ENCODE measurements around the gene WNT3A.
"Not testable (repeated sequence)": the region's sequence is repeated elsewhere in the genome, so short reads cannot be mapped to it uniquely, and the experiment has no call there.

Gene WNT3A, protein sequence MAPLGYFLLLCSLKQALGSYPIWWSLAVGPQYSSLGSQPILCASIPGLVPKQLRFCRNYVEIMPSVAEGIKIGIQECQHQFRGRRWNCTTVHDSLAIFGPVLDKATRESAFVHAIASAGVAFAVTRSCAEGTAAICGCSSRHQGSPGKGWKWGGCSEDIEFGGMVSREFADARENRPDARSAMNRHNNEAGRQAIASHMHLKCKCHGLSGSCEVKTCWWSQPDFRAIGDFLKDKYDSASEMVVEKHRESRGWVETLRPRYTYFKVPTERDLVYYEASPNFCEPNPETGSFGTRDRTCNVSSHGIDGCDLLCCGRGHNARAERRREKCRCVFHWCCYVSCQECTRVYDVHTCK

DNA sequence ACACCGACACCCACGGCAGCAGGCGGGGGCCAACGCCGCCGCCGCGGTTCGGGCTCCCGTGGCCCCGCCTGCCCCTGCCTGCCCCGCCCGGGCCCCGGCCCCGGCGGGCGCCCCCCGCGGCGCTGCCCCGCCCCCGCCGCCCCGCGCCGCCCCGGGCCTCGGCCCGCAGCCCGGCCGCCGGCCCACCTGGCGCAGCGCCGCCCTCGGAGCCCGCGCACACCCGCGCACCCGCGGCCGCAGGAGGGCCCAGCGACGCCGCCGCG lies at the start of gene WNT3A:
Gene WNT3A, plus strand, starts transcription at position 213 of the 263 bp plus-strand sequence. CDS start 131 bp downstream, outside the sequence.
- DNase-seq = no peak

DNA sequence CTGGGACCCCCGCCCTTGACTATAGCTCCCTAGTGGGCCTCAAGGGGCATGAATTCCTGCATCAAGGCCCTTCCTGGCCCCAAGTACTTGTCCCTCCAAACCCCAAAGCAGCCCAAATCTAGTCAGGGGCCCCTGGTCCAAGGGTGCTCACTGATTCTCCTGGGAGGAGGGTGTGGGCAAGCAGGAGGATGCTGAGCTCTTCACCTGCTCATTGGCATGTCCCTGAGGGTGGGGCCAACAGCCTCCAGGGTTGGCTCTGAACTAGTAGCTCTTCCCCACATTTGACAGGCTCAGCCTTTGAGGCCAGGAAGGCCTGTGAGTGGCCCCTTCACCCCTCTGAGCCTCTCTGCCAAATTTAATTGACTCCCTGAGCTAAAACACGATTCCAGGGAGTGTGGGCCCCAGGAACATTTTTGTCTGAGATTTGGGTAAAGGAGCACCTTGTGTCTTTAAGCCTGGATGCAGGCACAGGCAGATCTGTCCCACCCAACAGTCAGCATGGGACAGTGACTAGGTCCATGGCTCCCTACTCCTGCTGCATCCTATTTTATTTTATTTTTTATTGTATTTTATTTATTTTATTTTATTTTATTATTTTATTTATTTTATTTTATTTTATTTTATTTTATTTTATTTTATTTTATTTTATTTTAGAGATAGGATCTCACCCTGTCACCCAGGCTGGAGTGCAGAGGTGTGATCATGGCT lies 48.0 kb upstream of the WNT3A start:
- no peak for DNase-seq

DNA sequence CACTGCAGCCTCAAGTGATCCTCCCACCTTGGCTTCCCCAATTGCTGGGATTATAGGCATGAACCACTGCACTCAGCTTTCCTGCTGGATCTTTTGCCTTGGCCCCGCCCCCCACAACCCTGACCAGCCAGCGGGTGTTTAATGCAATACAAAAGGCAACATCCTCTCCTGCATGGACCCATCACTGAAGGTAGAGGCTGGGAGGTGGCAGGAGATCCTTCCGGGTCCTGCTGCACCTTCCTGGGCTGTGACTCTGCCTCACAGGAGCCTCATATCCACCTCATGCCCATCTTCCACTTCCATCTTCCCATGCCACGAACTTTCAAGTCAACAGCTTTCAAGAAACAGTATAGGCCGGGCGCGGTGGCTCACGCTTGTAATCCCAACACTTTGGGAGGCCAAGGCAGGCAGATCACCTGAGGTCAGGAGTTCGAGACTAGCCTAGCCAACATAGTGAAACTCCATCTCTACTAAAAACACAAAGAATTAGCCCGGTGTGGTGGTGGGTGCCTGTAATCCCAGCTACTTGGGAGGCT lies 47.4 kb upstream of the WNT3A start:
- no peak for DNase-seq

DNA sequence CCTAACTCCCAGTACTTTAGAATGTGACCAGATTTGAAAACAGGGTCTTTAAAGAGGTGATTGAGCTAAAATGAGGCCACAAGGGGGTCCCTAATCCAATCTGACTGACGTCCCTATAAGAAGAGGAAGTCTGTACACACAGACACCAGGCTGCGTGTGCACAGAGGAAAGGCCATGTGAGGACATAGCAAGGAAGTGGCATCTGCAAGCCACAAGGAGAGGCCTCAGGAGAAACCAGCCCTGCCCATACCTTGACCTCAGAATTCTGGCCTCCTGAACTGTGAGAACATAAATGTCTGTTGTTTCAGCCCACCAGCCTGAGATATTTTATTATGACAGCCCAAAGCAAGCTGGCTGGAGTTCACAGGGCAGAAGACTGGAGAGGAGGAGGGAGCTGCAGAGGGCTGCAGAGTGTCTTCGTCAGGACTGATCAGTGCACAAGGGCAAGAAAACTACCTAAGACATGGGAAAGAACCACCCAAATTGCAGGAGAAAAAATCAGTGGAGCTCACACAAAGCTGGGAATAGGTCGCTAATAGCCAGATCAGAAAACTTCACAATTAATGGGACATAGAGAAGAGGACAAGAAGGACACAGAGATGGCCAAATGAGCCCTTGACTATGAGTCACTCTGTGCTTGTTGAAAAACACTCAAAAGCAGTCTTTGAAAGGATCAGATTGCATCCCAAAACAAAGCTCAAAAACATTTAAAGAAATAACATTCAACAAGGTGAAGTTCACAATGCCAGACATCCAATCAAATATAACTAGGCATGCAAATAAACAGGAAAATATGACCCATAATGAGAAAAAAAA lies 44.9 kb upstream of the WNT3A start:
- DNase-seq = no peak

DNA sequence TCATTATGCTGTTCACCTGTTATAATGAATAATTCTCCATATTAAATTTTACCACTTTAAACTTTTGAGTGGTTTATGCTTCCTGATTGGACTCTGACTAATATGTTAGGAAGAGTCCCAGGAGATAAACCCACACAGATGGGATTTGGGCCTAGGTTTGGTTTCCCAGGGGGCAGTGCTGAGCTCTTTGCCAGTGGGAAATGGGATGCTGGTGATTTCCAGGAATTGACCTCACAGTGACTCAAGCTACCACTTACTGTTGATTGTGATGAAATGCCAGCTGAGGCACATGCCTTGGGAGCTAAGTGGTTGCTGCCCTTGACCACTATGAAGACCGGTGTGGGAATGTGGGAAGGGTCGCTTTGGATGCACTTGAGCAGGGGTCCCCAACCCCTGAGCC lies 40.1 kb upstream of the WNT3A start:
- not testable (repeated sequence) for DNase-seq

DNA sequence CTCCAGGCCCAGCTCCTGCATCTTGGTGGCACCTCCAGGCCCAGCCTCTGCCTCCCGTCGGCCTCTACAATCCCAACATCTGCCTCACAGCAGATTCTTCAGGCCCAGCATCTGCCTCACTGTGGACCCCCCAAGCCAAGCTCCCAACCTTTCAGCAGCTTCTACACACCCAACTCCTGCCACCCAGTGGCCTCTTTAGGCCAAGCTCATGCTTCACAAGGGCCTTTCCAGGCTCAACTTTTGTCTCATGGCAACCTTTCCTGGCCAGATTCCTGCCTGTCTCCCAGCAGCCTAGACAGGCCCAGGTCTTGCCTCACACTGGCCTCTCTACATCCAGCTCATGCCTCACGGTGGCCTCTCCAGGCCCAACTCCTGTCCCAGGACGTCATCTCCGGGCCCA lies 39.0 kb upstream of the WNT3A start:
- DNase-seq = not testable (repeated sequence)

DNA sequence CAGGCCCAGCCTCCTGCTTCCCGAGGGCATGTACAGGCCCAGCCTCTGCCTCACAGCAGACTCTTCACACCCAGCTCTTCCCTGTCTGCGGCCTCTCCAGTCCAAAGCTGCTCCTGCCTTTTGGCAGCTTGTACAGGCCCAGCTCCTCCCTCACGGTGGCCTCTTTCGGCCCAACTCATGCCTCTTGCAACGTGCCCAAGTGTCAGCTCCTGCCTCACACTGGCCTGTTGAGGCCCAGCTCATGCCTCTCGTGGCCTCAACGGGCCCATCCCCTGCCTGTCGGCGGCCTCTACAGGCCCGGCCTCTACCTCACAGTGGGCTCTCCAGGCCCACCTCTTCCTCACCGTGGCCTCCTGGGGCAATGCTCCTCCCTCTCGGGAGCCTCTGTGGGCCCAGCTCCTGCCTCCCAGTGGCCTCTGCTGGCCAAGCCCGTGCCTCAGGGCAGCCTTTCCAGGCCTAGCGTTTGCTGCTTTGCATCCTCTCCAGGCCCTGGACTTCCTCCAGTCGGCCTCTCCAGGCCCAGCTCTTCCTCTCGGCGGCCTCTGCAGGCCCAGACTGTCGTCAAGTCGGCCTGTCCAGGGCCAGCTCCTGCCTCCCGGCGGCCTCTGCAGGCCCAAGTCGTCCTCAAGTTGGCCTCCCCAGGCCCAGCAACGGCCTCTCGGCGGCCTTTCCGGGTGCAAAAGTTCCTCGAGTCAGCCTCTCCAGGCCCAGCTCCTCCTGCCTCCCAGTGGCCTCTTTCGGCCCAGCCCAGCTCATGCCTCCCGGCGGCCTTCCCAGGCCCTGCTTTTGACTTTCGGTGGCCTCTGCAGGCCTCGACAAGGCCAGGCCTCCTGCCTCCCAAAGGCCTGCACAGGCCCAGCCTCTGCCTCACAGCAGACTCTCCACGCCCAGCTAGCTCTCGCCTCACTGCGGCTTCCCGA lies 36.5 kb upstream of the WNT3A start:
- not testable (repeated sequence) for DNase-seq

DNA sequence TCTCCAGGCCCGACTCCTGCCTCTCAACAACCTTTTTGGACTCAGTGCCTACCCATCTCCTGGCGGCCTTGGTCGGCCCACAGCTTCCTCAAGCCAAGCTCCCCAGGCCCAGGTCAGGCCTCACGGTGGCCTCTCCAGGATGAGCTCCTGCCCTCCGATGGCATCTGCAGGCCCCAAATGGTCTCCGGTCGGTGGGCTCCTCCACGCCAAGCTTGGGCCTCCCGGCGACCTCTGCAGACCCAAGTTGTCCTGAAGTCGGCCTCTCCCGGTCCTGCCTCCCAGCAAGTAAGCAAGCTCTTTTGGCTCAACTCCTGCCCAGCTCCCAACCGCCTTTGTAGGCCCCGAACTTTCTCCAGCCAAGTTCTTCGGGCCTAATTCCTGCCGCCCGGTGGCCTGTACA lies 35.6 kb upstream of the WNT3A start:
- not testable (repeated sequence) for DNase-seq

DNA sequence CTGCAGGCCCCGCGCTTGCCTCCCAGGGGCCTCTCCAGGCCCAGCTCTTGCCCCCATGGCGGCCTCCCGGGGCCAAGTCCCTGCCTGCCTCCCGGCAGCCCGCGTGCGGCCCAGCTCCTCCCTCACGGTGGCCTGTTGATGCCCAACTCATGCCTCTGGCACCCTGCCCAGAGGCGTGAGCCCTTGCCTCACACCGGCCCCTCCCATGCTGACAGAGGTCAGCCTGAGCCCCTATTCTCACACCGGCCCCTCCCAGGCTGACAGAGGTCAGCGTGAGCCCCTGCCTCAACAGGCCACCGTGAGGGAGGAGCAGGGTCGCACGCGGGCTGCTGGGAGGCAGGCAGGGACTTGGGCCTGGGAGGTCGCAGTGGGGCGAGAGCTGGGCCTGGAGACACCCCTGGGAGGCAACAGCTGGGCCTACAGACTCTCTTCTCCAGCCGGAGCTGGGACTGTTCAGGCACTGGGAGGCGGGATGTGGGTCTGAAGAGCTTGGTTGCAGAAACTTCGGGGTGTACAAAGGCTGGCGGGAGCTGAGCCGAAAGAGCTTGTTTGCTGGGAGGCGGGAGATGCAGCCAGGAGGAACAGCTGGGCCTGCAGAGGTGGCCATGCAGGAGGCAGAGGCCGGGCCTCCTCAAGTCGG lies 35.0 kb upstream of the WNT3A start:
- not testable (repeated sequence) for DNase-seq

DNA sequence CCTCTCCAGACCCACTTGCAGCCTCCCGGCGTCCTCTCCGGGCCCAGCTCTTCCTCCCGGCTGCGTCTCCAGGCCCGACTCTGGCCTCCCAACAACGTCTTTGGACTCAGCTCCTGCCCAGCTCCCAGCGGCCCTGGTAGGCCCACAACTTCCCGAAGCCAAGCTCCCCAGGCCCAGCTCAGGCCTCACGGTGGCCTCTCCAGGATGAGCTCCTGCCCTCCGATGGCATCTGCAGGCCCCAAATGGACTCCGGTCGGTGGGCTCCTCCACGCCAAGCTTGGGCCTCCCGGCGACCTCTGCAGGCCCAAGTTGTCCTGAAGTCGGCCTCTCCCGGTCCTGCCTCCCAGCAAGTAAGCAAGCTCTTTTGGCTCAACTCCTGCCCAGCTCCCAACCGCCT lies 34.5 kb upstream of the WNT3A start:
- not testable (repeated sequence) for DNase-seq

DNA sequence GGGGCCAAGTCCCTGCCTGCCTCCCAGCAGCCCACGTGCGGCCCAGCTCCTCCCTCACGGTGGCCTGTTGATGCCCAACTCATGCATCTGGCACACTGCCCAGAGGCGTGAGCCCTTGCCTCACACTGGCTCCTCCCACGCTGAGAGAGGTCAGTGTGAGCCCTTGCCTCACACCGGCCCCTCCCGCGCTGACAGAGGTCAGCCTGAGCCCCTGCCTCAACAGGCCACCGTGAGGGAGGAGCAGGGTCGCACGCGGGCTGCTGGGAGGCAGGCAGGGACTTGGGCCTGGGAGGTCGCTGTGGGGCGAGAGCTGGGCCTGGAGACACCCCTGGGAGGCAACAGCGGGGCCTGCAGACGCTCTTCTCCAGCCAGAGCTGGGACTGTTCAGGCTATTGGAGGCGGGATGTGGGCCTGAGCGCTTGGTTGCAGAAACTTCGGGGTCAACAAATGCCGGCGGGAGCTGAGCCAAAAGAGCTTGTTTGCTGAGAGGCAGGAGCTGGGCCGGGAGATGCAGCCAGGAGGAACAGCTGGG lies 33.9 kb upstream of the WNT3A start:
- DNase-seq = not testable (repeated sequence)

DNA sequence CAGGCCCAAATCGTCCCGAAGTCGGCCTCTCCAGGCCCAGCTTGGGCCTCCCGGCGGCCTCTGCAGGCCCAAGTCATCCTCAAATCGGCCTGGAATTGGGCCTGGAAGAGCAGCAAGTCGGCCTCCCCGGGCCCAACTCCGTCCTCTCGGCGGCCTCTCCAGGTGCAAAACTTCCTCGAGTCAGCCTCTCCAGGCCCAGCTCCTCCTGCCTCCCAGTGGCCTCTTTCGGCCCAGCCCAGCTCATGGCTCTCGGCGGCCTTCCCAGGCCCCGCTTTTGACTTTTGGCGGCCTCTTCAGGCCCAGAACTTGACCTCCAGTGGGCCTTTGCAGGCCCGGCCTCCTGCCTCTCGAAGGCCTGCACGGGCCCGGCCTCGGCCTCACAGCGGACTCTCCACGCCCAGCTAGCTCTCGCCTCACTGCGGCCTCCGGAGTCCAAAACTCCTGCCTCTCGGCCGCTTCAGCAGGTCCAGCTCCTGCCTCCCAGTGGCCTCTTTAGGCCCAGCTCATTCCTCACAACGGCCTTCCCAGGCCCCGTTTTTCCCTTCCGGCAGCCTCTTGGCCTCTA lies 33.0 kb upstream of the WNT3A start:
- DNase-seq = not testable (repeated sequence)

DNA sequence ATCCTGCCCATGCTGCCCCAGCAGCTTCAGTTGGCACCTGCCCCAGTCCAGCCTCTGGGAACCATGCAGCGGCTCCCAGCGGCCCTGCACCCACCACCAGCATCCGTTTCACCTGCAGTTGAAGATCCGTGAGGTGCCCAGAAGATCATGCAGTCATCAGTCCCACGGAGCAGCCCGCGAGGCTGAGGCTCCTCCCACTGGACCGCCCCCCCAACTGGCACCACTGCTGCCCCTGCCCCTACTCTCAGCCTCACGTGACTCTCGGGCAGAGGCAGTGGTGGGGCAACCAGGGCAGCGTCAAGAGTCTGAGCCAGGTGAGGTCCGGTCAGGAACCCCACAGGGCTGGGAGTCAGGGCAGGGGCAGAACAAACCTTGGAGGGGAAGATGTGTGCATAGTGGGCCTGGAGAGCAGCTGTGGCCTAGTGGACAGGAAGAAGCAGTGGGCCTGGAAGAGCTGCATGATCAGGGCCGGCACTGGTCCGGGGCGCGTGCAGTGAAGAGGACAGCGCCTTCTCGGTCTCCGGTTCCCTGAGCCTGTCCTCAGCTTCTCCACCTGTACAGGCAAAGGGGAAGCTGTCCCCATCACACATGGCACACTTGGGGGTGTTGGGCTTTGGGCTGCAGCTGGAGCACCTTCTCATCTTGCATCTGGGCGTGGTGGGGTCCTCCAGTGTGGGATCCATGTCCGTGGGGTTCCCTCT lies 31.1 kb upstream of the WNT3A start:
- not testable (repeated sequence) for DNase-seq

DNA sequence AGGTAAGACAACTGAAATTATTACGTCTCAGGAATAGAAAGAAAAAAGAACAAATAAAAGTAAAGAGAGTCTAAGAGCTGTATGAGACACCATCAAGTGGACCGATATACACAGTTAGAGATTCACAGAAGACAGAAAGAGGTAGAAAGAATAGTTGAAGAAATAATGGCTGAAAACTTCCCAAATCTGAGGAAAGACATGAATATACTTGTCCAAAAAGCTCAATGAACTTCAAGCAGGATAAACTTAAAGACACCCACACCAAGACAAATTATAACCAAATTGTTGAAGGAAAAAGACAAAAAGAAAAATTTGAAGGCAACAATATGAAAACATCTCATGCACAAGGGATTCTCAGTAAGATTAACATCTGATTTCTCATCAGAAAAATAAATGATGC lies 19.6 kb upstream of the WNT3A start:
- no peak for DNase-seq

DNA sequence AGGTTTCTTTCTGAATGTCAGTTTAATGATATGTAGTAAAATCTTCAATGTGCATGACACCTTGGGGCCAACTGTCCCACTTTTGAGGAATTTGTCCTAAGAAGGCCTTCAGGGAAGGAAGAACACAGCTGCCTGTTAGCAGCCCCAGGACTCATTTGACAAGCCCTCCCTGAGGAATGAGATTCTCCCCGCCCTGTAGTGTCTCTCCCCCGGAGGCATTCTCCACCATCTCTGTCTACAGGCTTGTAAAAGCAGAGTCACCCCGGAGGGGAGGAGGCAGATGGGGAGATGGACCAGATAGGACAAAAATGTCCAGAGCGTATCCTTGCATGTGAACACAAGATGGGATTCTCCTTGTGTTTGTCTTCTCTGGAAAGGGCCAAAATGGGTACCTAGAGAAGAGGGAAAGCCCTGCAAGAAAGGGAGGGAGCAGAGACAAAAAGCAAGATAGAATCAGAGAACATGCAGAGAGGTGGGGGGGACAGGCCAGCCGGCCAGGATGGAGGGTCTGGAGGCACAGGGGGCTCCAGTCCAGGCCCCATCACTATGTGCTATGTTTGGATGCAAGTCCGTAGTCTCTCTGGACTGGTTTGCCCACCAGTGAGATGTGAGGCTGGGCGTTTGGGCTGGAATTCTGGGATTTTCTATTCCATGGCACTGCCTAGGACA lies 12.0 kb upstream of the WNT3A start:
- no peak for DNase-seq

DNA sequence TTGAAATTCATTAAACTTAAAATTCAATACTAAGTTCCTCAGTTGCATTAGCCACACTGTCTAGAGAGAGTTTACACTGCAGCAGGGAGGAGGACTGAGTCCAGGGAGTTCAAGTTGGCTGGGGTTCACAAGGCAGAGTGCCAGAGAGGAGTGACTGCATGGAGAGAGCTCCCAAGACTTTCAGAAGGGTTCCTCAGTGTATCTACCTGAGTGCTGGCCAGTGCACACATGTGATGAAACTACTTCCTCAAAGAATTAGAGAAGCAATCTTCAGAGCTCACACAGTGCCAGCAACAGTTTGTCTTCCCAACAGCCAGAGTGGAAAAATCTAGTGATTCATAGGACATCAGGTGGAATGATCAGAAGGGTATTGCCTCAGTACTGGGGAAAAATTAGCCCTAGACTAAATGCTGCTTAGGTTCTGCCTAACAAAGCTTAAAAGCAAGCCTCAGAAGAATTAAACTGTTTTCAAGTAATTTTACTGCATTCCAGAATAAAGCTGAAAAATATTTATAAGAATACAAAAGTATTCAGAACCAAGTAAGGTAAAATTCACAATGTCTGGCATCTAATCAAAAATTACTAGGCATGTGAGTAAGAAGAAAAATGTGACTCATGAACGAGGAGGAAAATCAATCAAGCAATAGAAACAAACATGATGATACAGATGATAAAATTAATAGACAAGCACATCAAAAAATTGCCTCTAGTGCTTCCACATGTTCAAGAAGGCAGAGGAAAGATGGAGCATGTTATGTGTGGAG lies 10.4 kb upstream of the WNT3A start:
- no peak for DNase-seq

DNA sequence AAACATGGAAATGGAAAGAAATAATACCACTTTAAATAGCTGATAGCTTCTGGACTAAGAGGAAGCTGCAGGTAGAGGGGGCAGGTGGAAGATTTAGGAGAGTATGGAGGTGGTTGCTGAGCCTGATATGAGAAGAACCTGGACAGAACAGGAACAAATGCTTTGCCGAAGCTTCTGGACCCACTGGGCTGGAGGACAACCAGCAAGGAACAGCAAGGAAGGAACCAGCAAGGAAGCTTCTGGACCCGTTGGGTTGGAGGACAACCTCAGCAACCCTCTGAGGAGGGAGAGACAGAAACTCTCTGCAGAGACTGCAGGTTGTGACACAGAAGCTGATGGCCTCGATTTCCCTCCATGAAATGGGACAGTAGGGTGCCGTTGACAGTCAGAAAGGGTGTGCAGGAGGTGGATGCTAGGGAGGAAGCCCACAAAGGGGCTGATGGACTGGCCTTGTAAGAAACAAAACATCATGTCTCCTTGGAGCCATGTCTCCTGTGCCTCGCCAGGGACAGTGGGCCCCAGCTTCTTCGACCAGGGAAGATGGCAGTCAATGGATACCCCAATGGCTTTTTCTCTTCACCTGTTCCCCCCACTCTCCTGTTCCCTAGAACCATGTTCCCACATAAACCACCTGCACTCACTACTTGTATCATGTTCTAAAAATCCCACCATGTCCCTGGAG lies 8.3 kb upstream of the WNT3A start:
- DNase-seq = no peak
